Measurements from ENCODE around the gene ASCL5.

Gene ASCL5

GRCh38 chr1:201088901-201089525 is 38.0 kb downstream of the ASCL5 start:
- no peaks in the 10 kb centered on the region for H3K36me3 ChIP-seq (ENCODE audit: control insufficient read depth in 4 of 4, insufficient read depth in 4 of 4, low read length in 3 of 4)
- DNase-seq = no peak
- WGBS (ENCODE audit: insufficient coverage) = 98% methylated on average over 16 of the region's 19 CpGs
- H3K4me3 ChIP-seq (ENCODE audit: control insufficient read depth in 1 of 7, extremely low read depth in 1 of 7, insufficient read depth in 4 of 7, low read depth in 2 of 7, low read length in 6 of 7) = no peak overlapping the region
- no peak overlapping the region for H3K27ac ChIP-seq (ENCODE audit: insufficient read depth in 1 of 2, low read depth in 1 of 2, low read length in 2 of 2, poor library complexity in 1 of 2, severe bottlenecking in 2 of 2)
- no peaks in the 10 kb centered on the region for H3K9me3 ChIP-seq (ENCODE audit: control extremely low read depth in 1 of 5, control insufficient read depth in 4 of 5, insufficient read depth in 2 of 5, low read depth in 1 of 5, low read length in 4 of 5)
- POLR2A ChIA-PET = no interaction called here
- peaks cover 0 to 6% (median 0%) of the 10 kb centered on the region in 5 experiments for H3K27me3 ChIP-seq (replicated peaks in 2 of 5; ENCODE audit: control insufficient read depth in 4 of 5, insufficient read depth in 5 of 5, low read length in 4 of 5)
- CTCF ChIA-PET = interaction anchor here (1.2 kb wide), 1 partner anchor 133 kb away, joined by 3 read pairs; no protein-coding TSS in a partner anchor
- H3K4me1 ChIP-seq (ENCODE audit: control extremely low read depth in 1 of 4, control insufficient read depth in 4 of 4, insufficient read depth in 4 of 4, low read length in 3 of 4) = no peaks in the 10 kb centered on the region

GRCh38 chr1:201088395-201088794 is 38.6 kb downstream of the ASCL5 start:
- H3K27ac ChIP-seq (ENCODE audit: insufficient read depth in 1 of 2, low read depth in 1 of 2, low read length in 2 of 2, poor library complexity in 1 of 2, severe bottlenecking in 2 of 2) = no peak overlapping the region
- H3K36me3 ChIP-seq (ENCODE audit: control insufficient read depth in 4 of 4, insufficient read depth in 4 of 4, low read length in 3 of 4) = no peaks in the 10 kb centered on the region
- DNase-seq = peak in 2 of 3 donors; percentile 4 to 5
- H3K27me3 ChIP-seq (replicated peaks in 2 of 5; ENCODE audit: control insufficient read depth in 4 of 5, insufficient read depth in 5 of 5, low read length in 4 of 5) = peaks cover 0 to 8% (median 0%) of the 10 kb centered on the region in 5 experiments
- no peak overlapping the region for H3K4me3 ChIP-seq (ENCODE audit: control insufficient read depth in 1 of 7, extremely low read depth in 1 of 7, insufficient read depth in 4 of 7, low read depth in 2 of 7, low read length in 6 of 7)
- H3K4me1 ChIP-seq (ENCODE audit: control extremely low read depth in 1 of 4, control insufficient read depth in 4 of 4, insufficient read depth in 4 of 4, low read length in 3 of 4) = no peaks in the 10 kb centered on the region
- ChIA-PET CTCF (no interaction called here), POLR2A (no interaction called here)
- H3K9me3 ChIP-seq (ENCODE audit: control extremely low read depth in 1 of 5, control insufficient read depth in 4 of 5, insufficient read depth in 2 of 5, low read depth in 1 of 5, low read length in 4 of 5) = no peaks in the 10 kb centered on the region
- 48% methylated on average over 3 of the region's 4 CpGs for WGBS (ENCODE audit: insufficient coverage)

GRCh38 chr1:201085902-201086735 is 40.9 kb downstream of the ASCL5 start:
- H3K36me3 ChIP-seq (ENCODE audit: control insufficient read depth in 4 of 4, insufficient read depth in 4 of 4, low read length in 3 of 4) = no peaks in the 10 kb centered on the region
- peak; percentile 45 to 72 (median 68) for DNase-seq
- no peak overlapping the region for H3K4me3 ChIP-seq (ENCODE audit: control insufficient read depth in 1 of 7, extremely low read depth in 1 of 7, insufficient read depth in 4 of 7, low read depth in 2 of 7, low read length in 6 of 7)
- peaks cover 0 to 10% (median 0%) of the 10 kb centered on the region in 5 experiments for H3K27me3 ChIP-seq (replicated peaks in 2 of 5; ENCODE audit: control insufficient read depth in 4 of 5, insufficient read depth in 5 of 5, low read length in 4 of 5)
- H3K4me1 ChIP-seq (ENCODE audit: control extremely low read depth in 1 of 4, control insufficient read depth in 4 of 4, insufficient read depth in 4 of 4, low read length in 3 of 4) = no peaks in the 10 kb centered on the region
- ChIA-PET POLR2A (no interaction called here), CTCF (interaction anchor here (0.9 to 5.6 kb wide), 19 partner anchors 9 to 137 kb away, joined by 3 to 59 read pairs (median 5); no protein-coding TSS in a partner anchor)
- 74% methylated on average over 8 of the region's 12 CpGs for WGBS (ENCODE audit: insufficient coverage)
- H3K9me3 ChIP-seq (ENCODE audit: control extremely low read depth in 1 of 5, control insufficient read depth in 4 of 5, insufficient read depth in 2 of 5, low read depth in 1 of 5, low read length in 4 of 5) = no peaks in the 10 kb centered on the region
- no peak overlapping the region for H3K27ac ChIP-seq (ENCODE audit: insufficient read depth in 1 of 2, low read depth in 1 of 2, low read length in 2 of 2, poor library complexity in 1 of 2, severe bottlenecking in 2 of 2)

GRCh38 chr1:201084295-201084694 is 42.7 kb downstream of the ASCL5 start:
- Histone ChIP-seq H3K4me1 (ENCODE audit: control extremely low read depth in 1 of 4, control insufficient read depth in 4 of 4, insufficient read depth in 4 of 4, low read length in 3 of 4) (no peaks in the 10 kb centered on the region), H3K9me3 (ENCODE audit: control extremely low read depth in 1 of 5, control insufficient read depth in 4 of 5, insufficient read depth in 2 of 5, low read depth in 1 of 5, low read length in 4 of 5) (no peaks in the 10 kb centered on the region), H3K4me3 (ENCODE audit: control insufficient read depth in 1 of 7, extremely low read depth in 1 of 7, insufficient read depth in 4 of 7, low read depth in 2 of 7, low read length in 6 of 7) (no peak overlapping the region), H3K27me3 (replicated peaks in 2 of 5; ENCODE audit: control insufficient read depth in 4 of 5, insufficient read depth in 5 of 5, low read length in 4 of 5) (peaks cover 0 to 12% (median 0%) of the 10 kb centered on the region in 5 experiments), H3K36me3 (ENCODE audit: control insufficient read depth in 4 of 4, insufficient read depth in 4 of 4, low read length in 3 of 4) (no peaks in the 10 kb centered on the region), H3K27ac (ENCODE audit: insufficient read depth in 1 of 2, low read depth in 1 of 2, low read length in 2 of 2, poor library complexity in 1 of 2, severe bottlenecking in 2 of 2) (no peak overlapping the region)
- DNase-seq = no peak
- ChIA-PET CTCF (interaction anchor here (1.2 to 5.6 kb wide), 6 partner anchors 10 to 35 kb away, joined by 4 to 59 read pairs (median 14); no protein-coding TSS in a partner anchor), POLR2A (no interaction called here)
- 91% methylated on average over 4 of the region's 6 CpGs for WGBS (ENCODE audit: insufficient coverage)

- H3K36me3 ChIP-seq (ENCODE audit: control insufficient read depth in 4 of 4, insufficient read depth in 4 of 4, low read length in 3 of 4) = no peaks in the 10 kb centered on the region
- peaks cover 0 to 12% (median 0%) of the 10 kb centered on the region in 5 experiments for H3K27me3 ChIP-seq (replicated peaks in 2 of 5; ENCODE audit: control insufficient read depth in 4 of 5, insufficient read depth in 5 of 5, low read length in 4 of 5)
- ChIA-PET POLR2A (no interaction called here), CTCF (interaction anchor here (0.8 to 5.6 kb wide), 6 partner anchors 9 to 35 kb away, joined by 3 to 59 read pairs (median 4); no protein-coding TSS in a partner anchor)
- WGBS (ENCODE audit: insufficient coverage) = 77% methylated on average over 1 of the region's 3 CpGs
- no peaks in the 10 kb centered on the region for H3K9me3 ChIP-seq (ENCODE audit: control extremely low read depth in 1 of 5, control insufficient read depth in 4 of 5, insufficient read depth in 2 of 5, low read depth in 1 of 5, low read length in 4 of 5)
- no peak for DNase-seq
- no peak overlapping the region for H3K4me3 ChIP-seq (ENCODE audit: control insufficient read depth in 1 of 7, extremely low read depth in 1 of 7, insufficient read depth in 4 of 7, low read depth in 2 of 7, low read length in 6 of 7)
- H3K27ac ChIP-seq (ENCODE audit: insufficient read depth in 1 of 2, low read depth in 1 of 2, low read length in 2 of 2, poor library complexity in 1 of 2, severe bottlenecking in 2 of 2) = no peak overlapping the region
- no peaks in the 10 kb centered on the region for H3K4me1 ChIP-seq (ENCODE audit: control extremely low read depth in 1 of 4, control insufficient read depth in 4 of 4, insufficient read depth in 4 of 4, low read length in 3 of 4)
These were observed 43.2 kb downstream of the ASCL5 start for GRCh38 chr1:201083741-201084140.

- WGBS (ENCODE audit: insufficient coverage) = 100% methylated on average over 3 of the region's 3 CpGs
- Histone ChIP-seq H3K36me3 (ENCODE audit: control insufficient read depth in 4 of 4, insufficient read depth in 4 of 4, low read length in 3 of 4) (no peaks in the 10 kb centered on the region), H3K27ac (ENCODE audit: insufficient read depth in 1 of 2, low read depth in 1 of 2, low read length in 2 of 2, poor library complexity in 1 of 2, severe bottlenecking in 2 of 2) (no peak overlapping the region), H3K27me3 (replicated peaks in 2 of 5; ENCODE audit: control insufficient read depth in 4 of 5, insufficient read depth in 5 of 5, low read length in 4 of 5) (peaks cover 0 to 10% (median 0%) of the 10 kb centered on the region in 5 experiments), H3K4me1 (ENCODE audit: control extremely low read depth in 1 of 4, control insufficient read depth in 4 of 4, insufficient read depth in 4 of 4, low read length in 3 of 4) (no peaks in the 10 kb centered on the region), H3K9me3 (ENCODE audit: control extremely low read depth in 1 of 5, control insufficient read depth in 4 of 5, insufficient read depth in 2 of 5, low read depth in 1 of 5, low read length in 4 of 5) (no peaks in the 10 kb centered on the region), H3K4me3 (ENCODE audit: control insufficient read depth in 1 of 7, extremely low read depth in 1 of 7, insufficient read depth in 4 of 7, low read depth in 2 of 7, low read length in 6 of 7) (no peak overlapping the region)
- DNase-seq = peak in 2 of 3 donors; percentile 8 to 14
- CTCF ChIA-PET = interaction anchor here (0.9 to 2.4 kb wide), 5 partner anchors 9 to 42 kb away, joined by 3 to 12 read pairs (median 5); no protein-coding TSS in a partner anchor
- POLR2A ChIA-PET = no interaction called here
These were observed 46.8 kb downstream of the ASCL5 start for GRCh38 chr1:201080135-201080534.

- no peak overlapping the region for H3K4me3 ChIP-seq (ENCODE audit: control insufficient read depth in 1 of 7, extremely low read depth in 1 of 7, insufficient read depth in 4 of 7, low read depth in 2 of 7, low read length in 6 of 7)
- ChIA-PET POLR2A (no interaction called here), CTCF (interaction anchor here (1.1 to 1.7 kb wide), 2 partner anchors 8 to 12 kb away, joined by 3 to 5 read pairs; no protein-coding TSS in a partner anchor)
- 95% methylated on average over 17 of the region's 17 CpGs for WGBS (ENCODE audit: insufficient coverage)
- no peak overlapping the region for H3K27ac ChIP-seq (ENCODE audit: insufficient read depth in 1 of 2, low read depth in 1 of 2, low read length in 2 of 2, poor library complexity in 1 of 2, severe bottlenecking in 2 of 2)
- peaks cover 0 to 4% (median 0%) of the 10 kb centered on the region in 5 experiments for H3K27me3 ChIP-seq (replicated peaks in 2 of 5; ENCODE audit: control insufficient read depth in 4 of 5, insufficient read depth in 5 of 5, low read length in 4 of 5)
- no peaks in the 10 kb centered on the region for H3K36me3 ChIP-seq (ENCODE audit: control insufficient read depth in 4 of 4, insufficient read depth in 4 of 4, low read length in 3 of 4)
- no peak for DNase-seq
- no peaks in the 10 kb centered on the region for H3K4me1 ChIP-seq (ENCODE audit: control extremely low read depth in 1 of 4, control insufficient read depth in 4 of 4, insufficient read depth in 4 of 4, low read length in 3 of 4)
- H3K9me3 ChIP-seq (ENCODE audit: control extremely low read depth in 1 of 5, control insufficient read depth in 4 of 5, insufficient read depth in 2 of 5, low read depth in 1 of 5, low read length in 4 of 5) = no peaks in the 10 kb centered on the region
These were observed 49.2 kb downstream of the ASCL5 start for GRCh38 chr1:201077736-201078135.

All from common myeloid progenitor, CD34-positive (primary cell).